H54 (cell line): ENCODE data around the gene TMEM176B.
"Not testable (repeated sequence)": the region's sequence is repeated elsewhere in the genome, so short reads cannot be mapped to it uniquely, and the experiment has no call there.

ENCODE experiments used
- DNase-seq: peaks from one replicate; pipeline ENCODE4 v3.0.0; 2011; ENCODE audit warnings: low spot score, mixed read lengths; ENCODE audit not compliant: insufficient read length
- FAIRE-seq: peaks from 3 replicates; lab custom pipeline; 2011; peaks lifted over from hg19 to GRCh38; lab: Jason Lieb, UNC
- POLR2A ChIP-seq: IDR thresholded peaks from 2 replicates; pipeline ENCODE4 v1.6.1; 2011; ENCODE audit warnings: low read depth, mild to moderate bottlenecking, low read length

TMEM176B gene

DNA sequence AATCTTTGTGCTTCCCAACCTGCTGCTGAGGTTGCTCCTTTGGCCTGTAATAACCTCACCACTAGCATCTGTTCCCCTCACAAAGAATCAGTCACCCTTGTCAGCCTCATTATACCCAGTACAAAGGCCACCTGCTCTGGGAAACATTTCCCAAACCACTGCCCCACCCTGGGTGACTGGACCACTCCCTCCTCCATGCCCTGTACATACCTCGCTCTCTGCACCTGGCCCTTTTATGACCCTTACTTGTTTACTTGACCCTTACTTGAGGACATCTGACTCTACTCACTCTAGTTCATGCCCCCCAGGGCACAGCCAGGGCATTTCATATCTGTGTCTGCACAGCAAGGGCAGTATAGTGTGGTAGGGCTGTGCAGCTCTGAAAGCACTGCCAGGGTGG is 30.8 kb upstream of the TMEM176B start:
- FAIRE-seq: no peak
- DNase-seq: no peak
- TF ChIP-seq POLR2A: no peak

DNA sequence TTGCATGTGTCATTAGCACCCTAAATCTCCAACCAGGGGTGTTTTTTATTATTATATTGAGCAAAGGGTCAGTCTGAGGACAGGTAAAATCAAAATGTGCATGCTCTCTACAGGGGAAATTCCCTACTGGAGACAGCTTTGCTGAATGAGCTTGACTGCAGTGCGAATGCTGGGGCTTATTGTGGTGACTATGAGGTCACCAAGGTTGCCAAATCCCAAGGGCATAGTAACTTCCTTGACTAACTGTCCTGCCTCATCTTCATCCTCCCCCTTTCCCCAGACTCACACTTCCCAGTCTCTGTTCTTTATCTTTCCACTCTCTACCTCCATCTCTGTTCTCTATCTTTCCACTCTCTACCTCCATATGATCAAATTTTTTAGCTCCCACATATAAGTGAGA is 29.3 kb upstream of the TMEM176B start:
- DNase-seq (no peak), FAIRE-seq (no peak)
- TF ChIP-seq POLR2A: no peak

DNA sequence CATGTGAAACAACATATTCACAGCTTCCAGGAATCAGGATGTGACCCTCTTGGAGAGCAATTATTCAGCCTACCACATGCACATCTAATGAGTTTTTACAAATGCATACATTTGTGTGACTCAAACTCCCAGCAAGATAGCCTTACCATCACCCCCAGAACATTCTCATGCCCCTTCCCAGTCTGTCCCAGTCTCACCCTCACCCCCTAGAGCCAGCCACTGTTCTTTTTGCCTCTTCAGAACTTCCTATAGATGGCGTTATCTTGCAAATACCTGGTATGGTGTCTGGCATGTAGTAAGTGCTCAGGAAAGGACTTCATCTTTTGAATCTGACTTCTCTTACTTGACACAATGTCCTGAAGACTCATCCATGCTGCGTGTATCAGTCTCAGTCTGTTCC is 28.2 kb upstream of the TMEM176B start:
- DNase-seq (no peak), FAIRE-seq (no peak)
- TF ChIP-seq POLR2A: no peak

DNA sequence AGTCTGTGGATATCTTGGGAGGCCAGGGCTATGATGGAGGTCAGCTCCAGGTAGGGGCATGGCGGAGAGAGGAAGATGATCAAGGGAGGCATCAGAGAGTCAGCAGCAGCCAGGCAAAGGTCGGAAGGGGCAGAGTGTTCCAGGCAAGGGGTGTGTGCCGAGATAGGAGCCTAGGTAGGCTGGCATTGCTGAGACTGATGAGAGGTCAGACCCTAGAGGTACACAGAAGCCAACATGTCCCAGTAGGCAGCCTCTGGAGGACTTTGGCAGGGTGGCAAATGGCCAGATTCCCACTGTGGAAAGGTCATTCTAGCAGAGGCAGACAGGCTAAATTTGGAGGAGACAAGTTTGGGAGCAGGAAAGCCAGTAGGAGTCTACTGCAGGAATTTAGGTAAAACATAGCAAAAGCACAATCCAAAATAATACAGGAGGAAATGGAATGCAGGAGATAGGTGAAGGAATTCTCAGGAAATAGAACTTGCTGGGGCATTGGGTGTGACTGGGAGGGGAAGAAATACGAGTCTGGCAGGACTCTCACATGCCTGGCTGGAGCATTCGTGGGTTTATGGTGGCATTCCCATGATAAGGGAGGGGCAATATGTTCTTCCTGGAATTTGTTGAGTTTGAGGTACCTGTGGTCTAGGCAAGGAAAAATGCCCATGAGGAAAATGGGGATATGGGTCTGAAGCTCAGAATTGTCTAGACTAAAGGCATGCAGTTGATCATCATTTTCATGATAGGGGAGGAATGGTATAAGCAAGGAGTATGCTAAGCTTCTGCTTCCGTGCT is 26.1 kb upstream of the TMEM176B start:
- FAIRE-seq (no peak), DNase-seq (no peak)
- TF ChIP-seq POLR2A: no peak

DNA sequence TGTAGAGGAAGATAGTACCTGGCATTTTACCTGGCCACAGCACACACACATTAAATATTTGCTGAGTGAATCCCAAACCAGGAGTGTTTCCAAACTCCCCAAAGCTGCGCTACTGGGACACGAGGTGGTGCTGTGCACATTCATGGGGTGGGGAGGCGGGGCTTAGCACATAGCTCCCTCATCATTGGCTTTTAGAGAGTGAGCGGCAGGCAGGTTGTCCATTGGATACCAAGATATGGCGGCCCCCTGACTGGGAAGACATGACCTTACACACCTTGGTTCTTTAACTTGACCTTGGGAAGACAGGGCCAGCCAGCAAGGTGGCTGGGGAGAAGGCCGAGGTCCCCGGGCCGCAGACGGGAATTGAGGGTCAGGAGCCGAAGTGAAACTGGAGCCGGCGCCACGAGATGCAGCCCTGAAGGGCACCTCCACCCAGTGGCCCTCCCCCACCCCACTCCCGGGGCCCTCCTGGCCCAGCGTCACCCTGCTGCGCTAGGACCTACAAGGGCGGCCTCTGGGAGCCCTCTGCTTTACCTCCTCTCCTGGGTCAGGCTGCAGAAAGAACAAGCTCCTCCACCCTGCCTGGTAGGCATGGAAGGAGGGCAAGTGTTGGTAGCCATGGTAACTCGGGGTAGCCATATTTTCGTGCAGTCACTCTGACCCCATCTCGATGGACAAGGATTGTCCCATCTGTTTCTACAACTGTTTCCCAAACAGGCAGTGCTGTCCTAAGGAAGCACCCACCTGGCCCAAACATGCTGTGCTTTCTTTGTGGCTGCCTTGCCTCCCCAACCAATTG is 24.4 kb upstream of the TMEM176B start:
- FAIRE-seq (no peak), DNase-seq (no peak)
- no peak for TF ChIP-seq POLR2A

DNA sequence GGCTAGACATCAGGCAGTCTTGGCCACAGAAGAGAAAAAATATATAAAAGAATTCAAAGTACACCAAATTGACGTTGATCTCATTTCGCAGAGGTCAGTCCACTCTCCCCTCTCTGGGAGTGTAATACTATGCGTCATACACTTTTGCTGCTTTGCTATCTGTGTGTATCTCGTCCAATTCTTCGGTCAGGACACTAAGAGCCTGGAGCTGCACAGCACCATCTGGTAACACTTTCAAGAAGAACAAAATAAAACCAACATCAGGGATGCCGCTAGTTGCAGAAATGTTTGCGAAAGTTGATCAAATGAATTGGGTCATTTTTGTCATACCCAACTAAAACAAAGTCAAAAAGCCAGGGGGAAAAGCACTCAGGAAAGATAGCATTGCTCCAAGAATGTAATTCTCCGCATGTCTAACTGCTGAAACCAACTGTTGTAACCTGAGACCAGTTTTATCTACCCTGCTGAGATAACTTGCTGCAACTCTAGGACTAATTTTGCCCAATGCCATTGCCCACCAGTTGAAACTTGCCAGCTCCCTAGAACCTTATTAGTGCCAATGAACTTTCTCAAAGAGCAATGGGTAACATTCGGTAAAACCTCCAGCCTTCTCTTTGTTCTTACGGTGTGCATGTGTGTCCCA is 23.4 kb upstream of the TMEM176B start:
- no peak for TF ChIP-seq POLR2A
- no peak for FAIRE-seq
- no peak for DNase-seq

DNA sequence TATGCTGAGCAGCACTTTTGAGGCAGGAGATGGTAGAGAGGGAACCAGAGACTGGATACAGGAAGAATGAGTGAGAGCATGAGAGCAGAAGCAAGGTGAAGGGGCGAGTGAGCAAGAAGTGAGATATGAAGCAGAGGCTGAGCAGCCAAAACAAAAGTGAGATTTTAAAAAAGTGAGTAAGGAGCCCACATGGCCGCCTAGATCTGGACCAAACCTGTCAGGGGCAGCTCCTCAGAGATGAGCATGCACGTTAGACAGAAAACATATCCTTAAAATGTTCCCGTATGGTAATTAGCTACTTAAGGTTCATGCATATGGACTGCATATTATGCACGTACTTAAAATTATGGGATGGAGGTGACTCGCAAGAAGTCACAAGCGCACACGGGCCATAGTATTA is 22.9 kb upstream of the TMEM176B start:
- DNase-seq (no peak), FAIRE-seq (no peak)
- no peak for TF ChIP-seq POLR2A

DNA sequence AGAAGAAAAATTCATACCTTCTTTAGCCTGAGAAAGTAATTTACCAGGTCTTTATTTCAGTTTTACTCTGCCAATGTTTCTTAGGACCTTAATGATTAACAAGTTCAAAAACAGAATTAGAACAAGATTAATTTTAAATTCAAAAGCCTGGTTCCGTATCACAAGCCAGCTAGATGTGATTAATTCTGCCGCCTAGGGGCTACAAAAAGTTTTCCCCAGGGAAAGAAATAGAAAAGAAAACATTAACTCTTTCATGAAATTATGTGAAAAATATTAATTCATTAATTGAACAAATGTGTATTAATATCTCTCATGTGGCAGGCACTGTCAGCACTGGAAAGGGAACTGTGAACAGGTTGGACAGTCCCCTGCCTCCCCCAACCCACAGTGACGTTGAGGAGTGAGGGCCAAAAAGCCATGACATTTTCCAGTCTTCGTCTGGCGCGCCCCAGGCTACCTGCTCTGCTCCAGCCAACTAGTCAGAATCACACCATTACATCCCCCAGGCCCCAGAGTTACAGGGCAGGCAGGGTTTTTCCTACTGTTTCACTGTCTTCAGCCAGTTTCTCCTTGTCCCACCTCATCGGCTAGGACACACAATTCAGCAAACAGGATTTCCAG is 20.5 kb upstream of the TMEM176B start:
- DNase-seq (no peak), FAIRE-seq (no peak)
- no peak for TF ChIP-seq POLR2A

DNA sequence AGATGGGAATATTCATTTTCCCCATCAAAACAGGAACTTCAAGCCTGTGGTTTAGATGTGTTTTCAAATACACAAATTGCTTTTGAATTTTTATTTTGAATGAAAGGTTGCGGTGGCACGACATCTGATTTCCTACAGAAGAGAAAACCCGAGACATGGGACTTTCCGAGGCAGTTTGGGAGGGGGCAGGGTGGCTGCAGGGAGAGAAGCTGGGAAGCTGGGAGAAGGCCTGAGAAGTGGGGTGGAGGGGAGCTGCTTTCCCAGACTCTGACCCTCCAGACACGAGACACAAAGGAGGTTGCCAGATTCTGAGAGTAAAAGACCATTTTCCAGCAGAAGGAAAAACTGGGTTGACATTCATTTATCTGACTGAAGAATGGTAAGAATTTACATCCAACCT is 20.0 kb upstream of the TMEM176B start:
- TF ChIP-seq POLR2A: no peak
- FAIRE-seq (no peak), DNase-seq (no peak)

DNA sequence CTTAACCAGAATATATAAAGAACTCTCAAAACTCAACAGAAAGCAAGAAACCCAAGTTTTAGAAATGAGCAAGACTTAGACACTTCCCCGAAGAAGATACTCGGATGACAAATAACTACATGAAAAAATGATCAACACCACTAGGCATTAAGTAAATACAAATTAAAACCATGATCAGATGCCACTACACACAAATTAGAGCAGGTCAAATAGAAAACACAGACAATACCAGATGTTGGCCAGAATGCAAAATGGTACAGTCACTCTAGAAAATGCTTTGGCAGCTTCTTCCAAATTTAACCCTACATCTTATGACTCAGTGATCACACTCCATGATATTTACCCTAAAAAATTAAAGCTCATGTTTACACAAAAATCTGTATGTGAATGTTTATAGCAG is 18.8 kb upstream of the TMEM176B start:
- DNase-seq (no peak), FAIRE-seq (no peak)

DNA sequence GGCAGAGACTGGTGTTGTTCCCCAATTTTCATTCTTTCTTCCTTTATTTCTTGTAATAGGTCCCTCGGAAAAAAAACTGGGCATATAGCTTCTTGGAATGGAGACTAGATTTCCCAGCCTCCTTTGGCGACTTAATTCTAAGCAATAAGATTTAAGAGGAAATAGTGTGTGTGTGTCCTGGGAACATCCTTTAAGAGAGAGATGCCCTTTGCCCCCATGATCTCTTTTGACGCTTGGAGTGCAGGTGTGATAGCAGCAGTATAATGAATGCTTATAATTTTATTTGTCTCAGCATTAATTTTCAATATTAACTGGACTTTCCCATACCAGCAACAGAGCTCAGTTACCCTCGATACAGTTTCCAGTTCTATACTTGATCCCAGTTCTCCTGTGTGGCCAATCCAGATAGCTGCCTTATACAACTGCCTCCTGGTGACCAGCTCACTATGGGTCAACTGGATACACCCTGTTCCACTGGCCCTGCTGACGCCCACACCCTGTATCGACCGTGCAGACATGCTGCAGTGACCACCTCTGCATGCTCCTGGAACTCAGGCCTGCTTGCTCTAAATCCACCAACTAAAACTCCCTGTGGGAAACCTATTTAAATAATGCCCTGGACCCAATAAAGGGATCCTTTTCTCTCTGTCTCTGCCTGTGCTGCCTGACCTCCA is 14.3 kb upstream of the TMEM176B start:
- FAIRE-seq (no peak), DNase-seq (no peak)
- no peak for TF ChIP-seq POLR2A

More for the DNA sequence above, 18.8 kb upstream of the TMEM176B start:
- TF ChIP-seq POLR2A: no peak

DNA sequence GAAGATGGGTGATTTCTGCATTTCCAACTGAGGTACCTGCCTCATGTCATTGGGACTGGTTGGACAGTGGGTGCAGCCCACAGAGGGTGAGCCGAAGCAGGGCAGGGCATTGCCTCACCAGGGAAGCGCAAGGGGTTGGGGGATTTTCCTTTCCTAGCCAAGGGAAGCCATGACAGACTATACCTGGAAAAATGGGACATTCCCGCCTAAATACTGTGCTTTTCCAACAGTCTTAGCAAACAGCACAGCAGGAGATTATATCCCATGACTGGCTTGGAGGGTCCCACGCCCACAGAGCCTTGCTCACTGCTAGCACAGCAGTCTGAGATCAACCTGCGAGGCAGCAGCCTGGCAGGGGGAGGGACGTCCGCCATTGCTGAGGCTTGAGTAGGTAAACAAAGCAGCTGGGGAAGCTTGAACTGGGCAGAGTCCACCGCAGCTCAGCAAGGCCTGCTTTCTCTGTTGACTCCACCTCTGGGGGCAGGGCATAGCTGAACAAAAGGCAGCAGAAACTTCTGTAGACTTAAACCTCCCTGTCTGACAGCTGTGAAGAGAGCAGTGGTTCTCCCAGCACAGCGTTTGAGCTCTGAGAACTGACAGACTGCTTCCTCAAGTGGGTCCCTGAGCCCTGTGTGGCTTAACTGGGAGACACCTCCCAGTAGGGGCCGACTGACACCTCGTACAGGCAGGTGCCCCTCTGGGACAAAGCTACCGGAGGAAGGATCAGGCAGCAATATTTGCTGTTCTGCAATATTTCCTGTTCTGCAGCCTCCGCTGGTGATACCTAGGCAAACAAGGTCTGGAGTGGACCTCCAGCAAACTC is 7.7 kb upstream of the TMEM176B start:
- not testable (repeated sequence) for DNase-seq

More for the DNA sequence above, 7.7 kb upstream of the TMEM176B start:
- FAIRE-seq: not testable (repeated sequence)
